ENCODE measurements around the gene ASTL.

Gene ASTL

GRCh38 chr2:96151595-96152303 is 13.4 kb upstream of the ASTL start:
- TF ChIP-seq CTCF (conservative IDR thresholded peaks at IDR 0.05; ENCODE audit: control insufficient read depth, insufficient read depth, low read depth, low read length), result no peak
- DNase-seq (ENCODE audit: low read depth), result no peak
- no peak overlapping the region for H3K4me3 ChIP-seq (ENCODE audit: control insufficient read depth, low read depth, low read length)

GRCh38 chr2:96150791-96151594 is 12.7 kb upstream of the ASTL start:
- H3K4me3 ChIP-seq (ENCODE audit: control insufficient read depth, low read depth, low read length), result no peak overlapping the region
- TF ChIP-seq CTCF (conservative IDR thresholded peaks at IDR 0.05; ENCODE audit: control insufficient read depth, insufficient read depth, low read depth, low read length), result no peak
- no peak for DNase-seq (ENCODE audit: low read depth)

- no peak overlapping the region for H3K4me3 ChIP-seq (ENCODE audit: control insufficient read depth, low read depth, low read length)
- no peak for TF ChIP-seq CTCF (conservative IDR thresholded peaks at IDR 0.05; ENCODE audit: control insufficient read depth, insufficient read depth, low read depth, low read length)
- DNase-seq (ENCODE audit: low read depth), result no peak
Measured at GRCh38 chr2:96150007-96150640, 11.8 kb upstream of the ASTL start.

- TF ChIP-seq CTCF (conservative IDR thresholded peaks at IDR 0.05; ENCODE audit: control insufficient read depth, insufficient read depth, low read depth, low read length), result no peak
- no peak overlapping the region for H3K4me3 ChIP-seq (ENCODE audit: control insufficient read depth, low read depth, low read length)
- DNase-seq (ENCODE audit: low read depth), result peak; percentile 89
Measured at GRCh38 chr2:96148410-96149217, 10.3 kb upstream of the ASTL start.

GRCh38 chr2:96147593-96148201 is 9.4 kb upstream of the ASTL start:
- H3K4me3 ChIP-seq (ENCODE audit: control insufficient read depth, low read depth, low read length), result no peak overlapping the region
- no peak for DNase-seq (ENCODE audit: low read depth)
- no peak for TF ChIP-seq CTCF (conservative IDR thresholded peaks at IDR 0.05; ENCODE audit: control insufficient read depth, insufficient read depth, low read depth, low read length)
